HG03460 (cell line): ENCODE measurements around the gene FAM89B.

Experiments
- ATAC-seq: cut with Tn5 transposase; IDR thresholded peaks from one replicate; pipeline ENCODE4 v1.9.1; 2021; ENCODE audit not compliant: unreplicated experiment

The FAM89B gene

GRCh38 chr11:65538915-65539743, 33.2 kb upstream of the FAM89B start:
- no peak for ATAC-seq

DNA sequence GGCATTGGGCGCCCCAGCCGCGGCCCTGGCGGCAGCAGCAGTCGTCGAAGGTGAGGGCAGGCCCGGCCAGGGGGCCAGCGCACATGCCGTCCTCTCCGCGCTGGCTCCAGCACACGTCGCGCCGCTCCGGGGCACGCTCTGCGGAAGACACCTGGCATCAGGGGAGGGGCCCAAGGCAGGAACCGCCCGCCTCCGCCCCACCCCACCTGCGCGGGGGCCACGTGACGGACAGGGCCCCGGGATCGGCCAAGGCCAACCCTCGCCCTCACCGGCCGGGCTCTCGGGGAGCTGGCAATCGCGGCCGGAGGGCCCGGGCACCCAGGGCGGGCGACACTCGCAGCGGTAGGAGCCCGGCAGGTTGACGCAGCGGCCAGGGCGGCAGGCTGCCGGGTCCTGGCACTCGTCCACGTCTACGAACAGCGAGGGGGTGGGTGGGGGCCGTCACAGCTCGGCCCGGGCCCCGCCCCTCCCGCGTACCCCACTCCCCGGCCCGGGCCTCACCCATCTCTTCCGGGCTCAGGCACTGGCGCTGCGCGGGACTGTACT, 32.5 kb upstream of the FAM89B start:
- peak; percentile 47 for ATAC-seq

DNA sequence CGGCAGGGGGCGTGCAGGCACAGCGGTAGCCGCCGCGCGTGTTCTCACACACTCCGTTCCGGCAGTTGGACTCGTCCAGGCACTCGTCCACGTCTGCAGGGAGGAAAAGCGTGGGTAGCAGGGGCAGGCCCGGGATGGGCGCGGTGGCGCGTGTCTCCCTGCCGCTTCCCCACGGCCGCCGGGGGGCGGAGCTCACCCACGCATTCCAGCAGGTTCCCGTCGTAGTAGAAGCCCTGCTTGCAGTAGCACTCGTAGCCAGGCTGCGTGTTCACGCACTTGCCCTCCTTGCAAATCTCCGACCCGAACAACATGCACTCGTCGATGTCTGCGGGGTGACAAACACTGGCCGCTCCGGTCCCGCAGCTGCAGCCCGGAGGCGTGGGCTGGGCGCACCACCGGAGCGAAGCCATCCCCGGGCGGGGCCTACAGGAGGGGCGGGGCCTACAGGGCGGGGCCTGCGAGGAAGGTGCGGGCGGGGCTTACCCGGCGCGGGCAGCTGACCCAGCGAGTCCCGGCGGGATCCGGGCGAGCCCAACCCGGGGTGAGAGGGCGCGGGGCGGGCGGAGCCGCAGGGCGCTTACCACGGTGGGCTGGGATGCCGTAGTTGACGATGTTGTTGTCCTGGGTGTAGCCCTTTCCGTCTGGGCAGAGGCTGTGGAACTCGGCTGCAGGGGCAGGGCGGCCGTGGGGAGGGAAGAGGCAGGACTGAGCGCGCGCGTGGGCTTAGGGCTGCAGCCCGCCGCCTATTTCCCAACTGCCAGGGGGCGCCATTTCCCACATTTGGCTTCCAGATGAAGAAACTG, 31.8 kb upstream of the FAM89B start:
- peak; percentile 54 for ATAC-seq

- no peak for ATAC-seq
Measured at GRCh38 chr11:65541093-65541982, 31.0 kb upstream of the FAM89B start.

DNA sequence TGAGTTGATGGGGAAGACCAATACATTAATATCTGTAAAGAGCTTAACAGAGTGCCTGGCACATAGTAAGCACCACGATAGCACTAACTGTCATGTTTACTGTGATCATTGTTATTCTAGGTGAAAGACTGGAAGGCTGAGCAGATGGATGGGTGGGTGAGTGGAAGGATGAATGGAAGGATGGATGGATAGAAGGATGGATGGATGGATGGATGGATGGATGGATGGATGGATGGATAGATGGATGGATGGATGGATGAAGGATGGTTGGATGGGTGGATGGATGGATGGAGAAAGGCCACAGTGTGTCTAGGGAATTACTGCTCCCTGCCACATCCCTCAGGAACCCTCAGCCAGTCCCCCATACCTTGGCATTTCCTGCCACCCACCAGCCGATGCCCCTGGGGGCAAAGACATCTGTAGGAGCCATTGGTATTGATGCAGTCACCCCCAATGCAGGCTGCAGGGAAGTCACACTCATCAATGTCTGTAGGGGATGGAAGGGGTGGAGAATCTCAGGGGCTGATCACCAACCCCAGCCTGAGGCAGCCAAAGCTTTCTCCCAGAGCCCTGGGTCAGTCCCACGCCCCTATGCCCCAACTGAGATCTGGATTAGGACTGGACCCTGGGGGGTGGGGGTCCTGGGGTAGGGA, 29.5 kb upstream of the FAM89B start:
- no peak for ATAC-seq

DNA sequence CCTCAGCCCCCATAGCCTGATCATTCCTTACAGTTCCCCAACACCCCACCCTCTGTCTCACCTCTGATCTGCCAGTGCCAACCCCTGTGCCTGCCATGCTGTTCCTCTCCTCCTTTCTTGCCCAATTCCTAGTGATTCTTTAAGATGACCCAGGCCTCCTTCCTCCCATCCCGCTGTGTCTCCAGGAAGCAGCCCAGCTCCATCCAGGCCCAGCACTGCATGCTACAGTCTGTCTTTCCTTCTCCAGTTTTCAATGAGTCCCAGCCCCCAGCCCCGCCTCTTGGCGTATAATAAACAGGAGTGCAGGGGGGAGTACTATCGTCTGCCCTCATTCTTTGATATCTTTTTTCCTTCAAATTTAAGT, 26.5 kb upstream of the FAM89B start:
- ATAC-seq, result no peak

DNA sequence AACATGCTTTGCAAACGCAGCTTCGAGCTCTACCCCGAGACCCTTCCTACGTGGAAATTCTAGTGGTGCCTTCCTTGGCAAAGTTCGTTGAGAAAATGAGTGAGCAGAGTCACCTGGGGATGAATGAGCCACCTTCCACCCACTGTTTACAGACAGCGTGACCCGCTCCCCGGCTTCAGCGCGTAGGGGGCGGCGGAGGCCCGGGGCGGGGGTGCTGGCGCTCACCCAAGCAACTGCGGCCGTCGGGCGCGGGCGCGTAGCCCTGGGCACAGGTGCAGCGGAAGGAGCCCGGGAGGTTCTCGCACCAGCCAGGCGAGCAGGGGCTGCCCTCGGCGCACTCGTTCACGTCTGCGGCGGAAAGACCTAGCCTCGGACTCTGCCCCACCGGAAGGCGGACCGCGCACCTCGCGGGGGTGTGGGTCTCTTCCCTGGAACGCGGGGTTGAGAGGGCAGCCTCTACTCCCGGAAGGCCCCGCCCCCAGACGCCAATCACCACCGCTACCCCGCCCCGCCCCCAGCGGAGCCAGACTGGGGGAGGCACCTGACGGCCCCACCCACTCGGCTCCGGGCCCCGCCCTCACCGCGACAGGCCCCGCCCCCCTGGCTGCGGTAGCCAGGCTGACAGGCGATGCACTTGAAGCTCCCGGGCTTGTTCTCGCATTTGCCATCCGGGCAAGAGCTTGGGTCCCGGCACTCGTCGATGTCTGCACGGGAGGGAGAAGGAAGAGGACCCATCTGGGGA, 25.9 kb upstream of the FAM89B start:
- ATAC-seq, result peak; percentile 66

- no peak for ATAC-seq
Measured at GRCh38 chr11:65547446-65548125, 24.8 kb upstream of the FAM89B start.

- no peak for ATAC-seq
Measured at GRCh38 chr11:65548395-65548794, 23.9 kb upstream of the FAM89B start.

- no peak for ATAC-seq
Measured at GRCh38 chr11:65549096-65549495, 23.2 kb upstream of the FAM89B start.

GRCh38 chr11:65551572-65552387, 20.6 kb upstream of the FAM89B start:
- ATAC-seq, result no peak

- ATAC-seq, result no peak
Measured at GRCh38 chr11:65552388-65552951, 19.9 kb upstream of the FAM89B start.

- no peak for ATAC-seq
Measured at GRCh38 chr11:65553301-65554001, 18.9 kb upstream of the FAM89B start.

- no peak for ATAC-seq
Measured at GRCh38 chr11:65554057-65554818, 18.1 kb upstream of the FAM89B start.

DNA sequence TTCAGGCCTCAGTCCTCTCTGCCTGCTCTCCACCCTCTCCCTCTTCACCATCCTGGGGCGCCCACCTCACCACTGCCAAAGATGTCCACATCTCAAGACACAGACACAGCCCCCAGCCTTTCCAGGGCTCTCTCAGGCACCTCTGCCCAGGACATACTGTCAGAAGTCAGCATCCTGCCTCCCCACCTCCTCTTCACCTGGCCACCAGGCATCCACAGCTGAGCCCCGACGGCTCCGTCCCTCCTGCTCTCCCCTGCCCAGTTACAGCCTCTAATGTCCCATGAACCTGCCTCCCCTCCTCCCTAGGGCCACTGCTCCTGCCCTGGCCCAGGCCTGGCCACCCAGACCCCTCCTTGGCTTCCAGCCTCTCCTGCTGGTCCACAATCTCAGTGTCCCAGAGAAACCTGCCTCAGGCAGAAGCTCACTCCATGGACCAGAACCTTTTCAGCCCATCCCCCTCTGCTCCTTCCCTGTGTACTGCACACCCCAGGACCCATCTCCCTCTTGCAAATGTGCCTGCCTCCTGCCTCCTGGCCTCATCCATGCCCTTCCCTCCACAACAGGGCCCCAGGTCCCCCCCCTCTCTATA, 17.4 kb upstream of the FAM89B start:
- ATAC-seq, result no peak

DNA sequence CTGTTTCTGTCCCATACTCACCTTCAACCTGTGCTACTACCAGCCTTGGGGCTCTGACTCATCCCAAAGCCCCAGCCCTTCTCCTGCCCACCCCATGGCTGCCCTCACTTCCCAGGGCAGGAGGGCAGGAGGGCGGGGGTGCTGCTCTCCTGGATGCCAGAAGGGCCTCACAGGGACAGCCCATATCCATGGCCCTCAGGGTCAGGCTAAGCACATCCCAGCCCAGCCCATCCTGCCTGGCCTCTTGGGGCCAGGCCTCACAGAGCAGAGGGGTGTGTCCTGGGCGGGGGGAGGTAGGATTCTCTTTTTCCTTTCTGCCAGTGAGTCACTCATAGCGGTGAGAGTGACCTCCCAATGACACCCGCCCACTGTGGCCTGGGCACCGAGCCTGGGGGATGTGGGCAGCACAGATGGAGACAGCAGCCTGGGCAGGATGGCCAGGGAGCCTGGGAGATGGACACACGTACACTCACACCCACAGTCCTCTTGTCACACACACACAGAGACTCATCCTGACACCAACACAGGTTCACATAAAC, 16.6 kb upstream of the FAM89B start:
- ATAC-seq, result no peak
